Heart left ventricle (tissue), 16 donors: Measurements from ENCODE around the gene MAP3K7CL. TPM values are rescaled to one million over a fixed set of nuclear protein-coding genes. Genes with fewer than 3 reads are reported as not detected.

ENCODE experiments used
- ATAC-seq, 4 donors: fragments of 200-7000 bp; cut with Tn5 transposase; one replicate each; pipeline ENCODE4 v1.9.1; 2020 to 2022; ENCODE audit warnings: moderate library complexity in 4 of 4, mild to moderate bottlenecking in 3 of 4, moderate number of reproducible peaks in 1 of 4
- DNase-seq, 5 donors: peaks; one replicate each; pipeline ENCODE4 v3.0.0-alpha.2; 2020
- H3K27ac ChIP-seq, 12 donors: fragments of 200-600 bp; sonication (generic) in 4 of 12; one replicate each; pipeline versions ENCODE4 v1.5.0 to v1.8.0; 2016 to 2022; ENCODE audit warnings: mild to moderate bottlenecking in 2 of 12
- H3K27me3 ChIP-seq, 9 donors: fragments of 200-600 bp; sonication (generic) in 2 of 9; one replicate each; pipeline versions ENCODE4 v1.5.1 to v1.8.0; 2016 to 2022; ENCODE audit warnings: mild to moderate bottlenecking in 3 of 9
- H3K36me3 ChIP-seq, 9 donors: fragments of 200-600 bp; sonication (generic) in 2 of 9; one replicate each; pipeline versions ENCODE4 v1.5.0 to v1.8.0; 2018 to 2022; ENCODE audit warnings: mild to moderate bottlenecking in 2 of 9
- H3K4me1 ChIP-seq, 12 donors: fragments of 200-600 bp; sonication (generic) in 4 of 12; one replicate each; pipeline versions ENCODE4 v1.5.0 to v1.8.0; 2016 to 2022; ENCODE audit warnings: mild to moderate bottlenecking in 3 of 12
- H3K4me3 ChIP-seq, 12 donors: fragments of 200-600 bp; sonication (generic) in 4 of 12; one replicate each; pipeline versions ENCODE4 v1.5.0 to v1.8.0; 2017 to 2022; ENCODE audit warnings: mild to moderate bottlenecking in 9 of 12, moderate library complexity in 4 of 12
- H3K9me3 ChIP-seq, 12 donors: fragments of 200-600 bp; sonication (generic) in 4 of 12; one replicate each; pipeline versions ENCODE4 v1.5.0 to v1.8.0; 2016 to 2022; ENCODE audit warnings: mild to moderate bottlenecking in 1 of 12
- CTCF ChIP-seq, 12 donors: fragments of 200-600 bp; sonication (generic) in 4 of 12; IDR thresholded peaks; one replicate each; pipeline versions ENCODE4 v1.5.0 to v1.8.0; 2018 to 2022; ENCODE audit warnings: antibody characterized with exemption in 12 of 12, mild to moderate bottlenecking in 5 of 12
- POLR2A ChIP-seq, 2 donors: fragments of 450-650 bp; IDR thresholded peaks; one replicate each; pipeline ENCODE4 v1.6.1; 2017; ENCODE audit warnings: antibody characterized with exemption in 2 of 2, mild to moderate bottlenecking in 2 of 2, moderate library complexity in 2 of 2
- WGBS, 4 donors: extraction: QIAGEN DNeasy Blood & Tissue Kit in 2 of 4; methylation state at CpG; one replicate each; pipeline versions ENCODE4 v1.1.5 to v1.1.7; 2013 to 2018; 5-methylcytosine and 5-hydroxymethylcytosine counted together
- intact Hi-C, 10 donors: fragments of 100-400 bp; cut with DNase I; formaldehyde crosslinking; loops; one replicate each; pipeline versions ENCODE4 v1.11.1 to v1.14.2; 2022
- polyA plus RNA-seq, 2 donors: library from polyadenylated mRNA; stranded (reverse); fragments of 200-250 nt; gene quantifications; one replicate each; pipeline ENCODE4 v1.2.3, GENCODE V29; 2013
- total RNA-seq, 9 donors: library from RNA; depleted of rRNA in 2 of 9; stranded (reverse); fragments of >200 nt in 2 of 9; fragmentation: NEBNext Ultra II Directional in 3 of 9; extraction: Animal tissue kit (Norgen Biotek cat#: 25700) in 3 of 9; gene quantifications; one replicate each; pipeline versions ENCODE4 v1.1.0 to v1.2.4, GENCODE V29; 2016 to 2023
- donor health status: ischemic (EF 13 %, LVEDD 7.1; RV severe dilation, severe dysfunction).
- donor health status: healthy with polysubstance abuse.
- donor health status: DM: no; HTN: yes; CAD: no.
- donor health status: DM: no; HTN: no; CAD: no.
- donor health status: ischemic (EF 25% LVEDD 6.9; RV normal size, moderate dysfunction).
- donor health status: ischemic (EF 25% LVEDD 5.7; RV mildly dilated, moderate dysfunction).
- donor health status: healthy.
- donor health status: DM: yes; HTN: yes; CAD: no.
- donor health status: ischemic (EF 35%, LVEDD 5.7; RV mildly dilated, moderate dysfunction).
- donor health status: nonischemic (EF 11% LVEDD 7.7; RV severe dilation, severe dysfunction).
- donor health status: DM: yes; HTN: yes; CAD: no.
- donor health status: PGD.
- donor health status: ischemic (EF 29% LVEDD 5.4; RV normal size, mild dysfunction).
- donor health status: nonischemic (EF 23%, LVEDD 6.1; RV moderate dilation, normal function).

The MAP3K7CL gene
- total and polyA plus RNA-seq, 11 donors = 0.64 to 25.2 (median 6.3) TPM

- 88 to 95% (median 92%) methylated on average over 1 of the region's 1 CpG for WGBS, 4 donors
- no peak for TF ChIP-seq POLR2A (IDR thresholded peaks at IDR 0.05)
- TF ChIP-seq CTCF (IDR thresholded peaks at IDR 0.05) = no peak
These were observed 49.1 kb downstream of the MAP3K7CL start for GRCh38 chr21:29179503-29179902.

GRCh38 chr21:29181799-29182470 is 51.5 kb downstream of the MAP3K7CL start:
- peak; percentile 79 to 92 (median 88) for ATAC-seq
- 9 to 18% (median 10%) methylated on average over 9 of the region's 9 CpGs for WGBS, 4 donors
- Histone ChIP-seq H3K4me1 (peaks cover 0 to 58% (median 13%) of the 10 kb centered on the region in 12 donors), H3K27me3 (no peaks in the 10 kb centered on the region), H3K9me3 (no peaks in the 10 kb centered on the region), H3K4me3 (peak overlapping the region in 11 of 12 donors; percentile 5 to 53 (median 39)), H3K36me3 (no peaks in the 10 kb centered on the region), H3K27ac (peak overlapping the region; percentile 5 to 95 (median 76))
- intact Hi-C loops = loop anchor here in 1 of 10 donors (10.0 kb wide), 1 partner anchor 113 kb away; the partner anchor contains the start of gene BACH1
- TF ChIP-seq CTCF (IDR thresholded peaks at IDR 0.05) = no peak
- no peak for TF ChIP-seq POLR2A (IDR thresholded peaks at IDR 0.05)
- DNase-seq = peak in 1 of 5 donors; percentile 33

More at GRCh38 chr21:29179503-29179902, 49.1 kb downstream of the MAP3K7CL start:
- no peak overlapping the region for H3K4me3 ChIP-seq
- intact Hi-C loops = loop anchor here in 2 of 10 donors (10.0 kb wide), 2 partner anchors 115 to 125 kb away; partner anchors contain the start of gene BACH1 (in 1 of the 2)
- no peaks in the 10 kb centered on the region for H3K9me3 ChIP-seq
- H3K36me3 ChIP-seq = no peaks in the 10 kb centered on the region
- no peaks in the 10 kb centered on the region for H3K27me3 ChIP-seq
- DNase-seq (no peak), ATAC-seq (no peak)
- no peak overlapping the region for H3K27ac ChIP-seq
- peaks cover 0 to 58% (median 25%) of the 10 kb centered on the region in 12 donors for H3K4me1 ChIP-seq

- ATAC-seq = no peak
These were observed 52.2 kb downstream of the MAP3K7CL start for GRCh38 chr21:29182691-29183092.

More at GRCh38 chr21:29182691-29183092, 52.2 kb downstream of the MAP3K7CL start:
- Histone ChIP-seq H3K27me3 (no peaks in the 10 kb centered on the region), H3K9me3 (no peaks in the 10 kb centered on the region), H3K4me3 (peak overlapping the region in 7 of 12 donors; percentile 29 to 53 (median 42)), H3K36me3 (no peaks in the 10 kb centered on the region), H3K4me1 (peaks cover 0 to 61% (median 13%) of the 10 kb centered on the region in 12 donors), H3K27ac (peak overlapping the region in 11 of 12 donors; percentile 26 to 95 (median 76))
- no peak for TF ChIP-seq CTCF (IDR thresholded peaks at IDR 0.05)
- no peak for TF ChIP-seq POLR2A (IDR thresholded peaks at IDR 0.05)
- intact Hi-C loops = loop anchor here in 1 of 10 donors (10.0 kb wide), 1 partner anchor 112 kb away; the partner anchor contains the start of gene BACH1
- no peak for DNase-seq
- 69 to 85% (median 75%) methylated on average over 4 of the region's 4 CpGs for WGBS, 4 donors
